Fibroblast of skin of right quadriceps (primary cell): ENCODE measurements around the gene MAN1A1.

ENCODE experiments used
- DNase-seq: peaks from one replicate; pipeline ENCODE4 v3.0.0-alpha.2; 2013

MAN1A1 gene

DNA sequence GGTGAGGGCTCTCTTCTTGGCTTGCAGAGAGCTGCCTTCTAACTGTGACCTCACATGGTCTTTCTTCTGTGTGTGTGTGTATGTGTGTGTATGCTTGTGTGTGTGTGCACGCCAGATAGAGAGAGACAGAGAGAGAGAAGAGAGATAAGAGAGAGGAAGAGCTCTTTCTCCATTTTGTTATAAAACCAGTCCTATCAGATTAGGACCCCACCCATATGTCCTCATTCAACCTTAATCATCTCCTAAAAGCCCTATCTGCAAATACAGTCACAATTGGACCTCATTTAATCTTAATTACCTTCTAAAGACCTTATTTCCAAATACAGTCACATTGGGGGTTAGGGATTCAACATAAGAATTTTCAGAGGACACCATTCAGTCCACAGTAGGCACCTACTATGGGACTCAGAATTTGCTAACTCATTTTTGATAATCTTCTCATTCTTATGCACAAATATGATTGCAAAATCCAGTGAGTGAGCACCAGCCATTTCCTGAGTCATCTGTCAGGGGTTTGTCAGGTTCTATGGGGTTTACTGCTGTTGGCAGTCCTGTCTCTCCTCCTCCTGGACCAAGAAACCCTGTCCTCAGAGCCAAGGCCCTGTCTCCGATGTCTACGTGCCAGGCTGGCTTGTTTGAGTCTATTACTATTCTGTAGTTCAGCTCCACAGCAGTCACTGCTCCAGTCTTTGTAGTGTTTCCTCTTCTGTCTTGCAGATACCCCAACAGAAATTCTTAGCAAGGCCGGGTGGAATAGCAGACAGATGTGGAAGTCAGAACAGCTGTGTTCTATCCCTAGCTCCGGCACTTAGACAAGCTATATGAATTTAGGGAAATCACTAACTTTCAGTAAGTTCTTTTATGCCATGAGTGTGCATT, 212.1 kb downstream of the MAN1A1 start:
- DNase-seq = no peak

GRCh38 chr6:119134752-119135151, 214.8 kb downstream of the MAN1A1 start:
- DNase-seq = no peak

- DNase-seq = no peak
Observed at GRCh38 chr6:119133400-119133799, 216.2 kb downstream of the MAN1A1 start.

DNA sequence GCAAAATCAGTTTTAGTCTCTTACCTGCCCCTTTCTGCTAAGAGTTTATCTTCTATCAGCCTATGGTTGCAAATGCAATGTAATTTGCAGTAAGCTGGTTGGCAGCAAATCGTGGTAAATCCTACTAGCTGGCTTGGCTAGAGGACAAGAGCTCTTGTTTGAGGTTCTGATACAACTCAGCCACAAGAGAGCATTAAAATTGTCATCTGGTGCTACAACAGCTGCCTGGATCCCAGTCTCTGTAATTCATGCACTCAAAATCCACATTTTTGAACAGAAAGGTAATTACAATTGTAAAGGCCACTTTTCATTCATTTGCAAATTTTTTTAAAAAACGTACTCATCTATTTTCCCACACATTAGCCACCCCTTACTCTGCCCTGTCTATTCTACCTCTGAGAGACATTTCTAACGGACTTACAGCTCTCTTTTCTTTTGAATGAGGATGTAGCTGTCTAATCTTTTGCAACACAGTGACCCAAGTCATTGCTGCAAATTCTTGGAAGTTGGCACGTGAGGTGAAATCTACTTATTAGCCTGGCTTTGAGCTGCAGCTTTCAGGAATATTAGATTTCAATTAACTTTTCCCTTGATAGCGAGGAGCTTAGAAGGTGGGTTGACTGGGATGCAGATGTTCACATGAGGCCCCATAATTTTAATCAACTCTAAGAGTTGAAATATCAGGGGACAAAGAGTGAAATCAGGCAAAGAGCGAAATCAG, 217.1 kb downstream of the MAN1A1 start:
- DNase-seq = no peak

DNA sequence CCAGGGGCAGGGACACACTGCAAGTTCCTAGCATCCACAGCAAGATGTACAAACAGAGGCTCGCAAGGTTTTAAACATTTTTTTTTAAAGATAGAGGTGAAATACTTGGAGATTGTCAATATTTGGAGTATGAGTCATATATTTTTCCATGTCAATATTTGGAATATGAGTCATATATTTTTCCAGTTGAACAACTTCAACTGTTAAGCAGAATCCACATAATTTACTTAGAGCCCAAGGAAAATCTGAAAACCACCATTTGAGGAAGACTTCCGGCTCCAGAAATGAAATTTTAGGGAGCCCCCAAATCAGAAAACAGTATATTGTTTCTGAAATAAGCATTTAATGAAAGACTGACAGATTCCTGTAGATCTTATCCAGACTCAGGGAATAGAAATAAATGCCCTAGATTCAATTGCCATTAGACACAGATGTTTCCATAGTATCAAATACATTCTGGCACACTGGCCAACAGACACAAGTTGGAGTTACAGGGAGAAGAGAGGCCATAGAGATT, 219.5 kb downstream of the MAN1A1 start:
- DNase-seq = peak; percentile 76

DNA sequence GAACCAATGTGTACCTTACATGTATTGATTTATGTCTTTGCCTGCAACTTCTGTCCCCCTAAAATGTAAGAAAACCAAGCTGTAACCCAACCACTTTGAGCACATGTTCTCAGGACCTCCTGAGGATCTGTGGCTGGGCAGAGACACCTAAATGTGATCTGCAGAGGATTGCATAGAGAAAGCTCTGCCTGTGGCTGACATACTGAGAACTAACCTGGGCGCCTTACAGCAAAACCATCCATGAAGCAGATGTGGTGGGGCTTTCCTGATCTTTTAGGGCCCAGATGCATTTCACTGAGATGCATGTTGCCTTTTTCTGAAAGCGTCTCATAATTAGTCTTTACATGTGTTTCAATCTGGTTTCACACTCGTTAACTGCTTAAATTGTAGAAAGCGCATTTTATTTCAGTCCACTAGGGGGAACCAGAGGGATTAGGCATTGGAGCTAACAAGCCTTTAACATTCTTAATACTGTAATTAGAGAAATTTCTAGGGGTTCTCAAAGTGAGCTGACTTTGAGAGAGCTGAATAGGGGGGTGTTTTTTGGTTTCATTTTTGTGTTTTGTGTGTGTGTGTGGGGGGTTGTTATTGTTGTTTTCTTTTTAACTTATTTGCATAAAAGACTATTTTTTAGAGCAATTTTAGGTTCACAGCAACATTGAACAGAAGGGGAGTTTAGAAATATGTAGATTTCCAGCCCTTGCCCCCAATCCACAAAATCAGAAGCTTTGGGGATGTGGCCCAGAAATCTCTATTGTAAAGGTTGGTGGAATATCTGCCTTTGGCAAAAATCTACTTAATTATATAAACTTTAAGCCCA, 220.2 kb downstream of the MAN1A1 start:
- peak; percentile 71 for DNase-seq

DNA sequence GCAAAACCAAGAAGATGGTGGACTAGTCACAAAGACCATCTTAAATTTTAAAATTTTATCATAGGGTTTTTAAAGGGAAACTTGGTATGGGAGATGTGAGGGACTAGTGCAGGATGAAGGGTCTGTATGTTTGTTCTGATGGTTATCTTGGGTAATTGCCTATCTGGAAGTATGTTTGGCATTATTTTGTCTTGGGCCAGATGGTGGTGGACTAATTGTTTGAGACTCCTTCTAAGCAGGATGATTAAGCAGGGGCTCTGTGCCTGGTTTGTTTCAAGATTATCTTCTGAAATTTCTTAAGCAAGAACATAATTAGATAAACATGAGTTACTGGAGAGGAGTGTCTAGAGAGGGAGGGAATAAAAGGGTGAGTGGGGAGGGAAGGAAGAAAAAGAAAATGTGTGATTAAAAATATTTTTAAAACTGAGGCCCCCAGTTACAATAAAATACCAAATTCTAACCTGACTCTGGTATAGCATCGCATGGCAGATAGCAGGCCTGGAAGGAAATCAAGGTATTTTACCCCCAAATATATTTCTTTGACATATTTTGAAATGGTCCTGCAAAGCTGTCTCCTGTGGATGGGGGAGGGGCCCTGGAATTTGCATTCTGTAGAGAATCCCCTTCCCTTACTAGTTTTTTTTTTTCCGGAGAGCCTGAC, 221.2 kb downstream of the MAN1A1 start:
- DNase-seq = peak; percentile 50

DNA sequence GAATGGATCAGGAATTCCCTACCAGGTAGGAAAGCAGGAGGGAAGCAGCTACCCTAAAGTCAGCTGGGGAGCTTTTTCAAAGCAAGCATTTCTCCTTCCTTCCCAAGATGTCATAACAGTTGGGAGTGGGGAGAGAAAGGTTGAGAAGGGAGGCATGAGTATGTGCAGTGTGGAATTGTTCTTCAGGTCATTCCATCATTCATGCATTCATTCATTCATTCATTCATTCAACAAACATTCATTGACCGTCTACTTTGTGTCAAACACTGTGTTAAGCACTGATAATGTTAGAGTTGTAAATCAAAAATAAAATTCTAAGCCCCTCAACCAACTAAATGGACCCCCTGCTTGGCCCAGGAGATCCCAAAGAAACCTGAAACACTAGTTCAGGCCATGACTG, 221.9 kb downstream of the MAN1A1 start:
- DNase-seq = no peak
